ENCODE data around the gene CREB3L2. TPM values are rescaled to one million over a fixed set of nuclear protein-coding genes. Genes with fewer than 3 reads are reported as not detected.
A peak's percentile ranks its signal among the peaks of the same experiment; 100 is the strongest.

The CREB3L2 gene
- total and polyA plus RNA-seq, 2 of the 13 experiments (the other 11 are each of a cell fraction or from before 2014, with no cell fraction given) = 22.1 to 41.1 TPM

- TF ChIP-seq ARID5B (CRISPR knock-in tag; IDR thresholded peaks at IDR 0.05) = peak; percentile 40; the same call in 1 of the 2 replicates
- no peak for TF ChIP-seq RARG (CRISPR knock-in tag; IDR thresholded peaks at IDR 0.05; ENCODE audit: low read depth)
- no peak for TF ChIP-seq JUN (CRISPR knock-in tag; IDR thresholded peaks at IDR 0.05)
- TF ChIP-seq SMAD1 (CRISPR knock-in tag; IDR thresholded peaks at IDR 0.05; ENCODE audit: borderline replicate concordance, low read depth) = no peak
- TF ChIP-seq KDM1A (CRISPR knock-in tag; IDR thresholded peaks at IDR 0.05) = no peak
- TF ChIP-seq CREB1 (IDR thresholded peaks at IDR 0.05) = no peak
- TF ChIP-seq CREB1 (CRISPR knock-in tag; IDR thresholded peaks at IDR 0.05) = peak; percentile 28; the same call in 1 of the 2 replicates
- peak; percentile 64 for TF ChIP-seq NR2F6 (IDR thresholded peaks at IDR 0.05)
- TF ChIP-seq NR2F6 (CRISPR knock-in tag; IDR thresholded peaks at IDR 0.05) = peak; percentile 70
- TF ChIP-seq GTF3A (CRISPR knock-in tag; conservative IDR thresholded peaks at IDR 0.05) = no peak
- peak; percentile 54; the same call in 1 of the 2 replicates for TF ChIP-seq GATAD2A (CRISPR knock-in tag; IDR thresholded peaks at IDR 0.05)
- no peak for TF ChIP-seq NFKBIZ (CRISPR knock-in tag; IDR thresholded peaks at IDR 0.05)
- no peak for TF ChIP-seq ZNF296 (CRISPR knock-in tag; conservative IDR thresholded peaks at IDR 0.05)
- TF ChIP-seq ZNF644 (CRISPR knock-in tag; IDR thresholded peaks at IDR 0.05; ENCODE audit: low read depth) = peak; percentile 49; the same call in 1 of the 2 replicates
- TF ChIP-seq ZFP36L2 (CRISPR knock-in tag; IDR thresholded peaks at IDR 0.05) = no peak
- TF ChIP-seq, protein P1, sequence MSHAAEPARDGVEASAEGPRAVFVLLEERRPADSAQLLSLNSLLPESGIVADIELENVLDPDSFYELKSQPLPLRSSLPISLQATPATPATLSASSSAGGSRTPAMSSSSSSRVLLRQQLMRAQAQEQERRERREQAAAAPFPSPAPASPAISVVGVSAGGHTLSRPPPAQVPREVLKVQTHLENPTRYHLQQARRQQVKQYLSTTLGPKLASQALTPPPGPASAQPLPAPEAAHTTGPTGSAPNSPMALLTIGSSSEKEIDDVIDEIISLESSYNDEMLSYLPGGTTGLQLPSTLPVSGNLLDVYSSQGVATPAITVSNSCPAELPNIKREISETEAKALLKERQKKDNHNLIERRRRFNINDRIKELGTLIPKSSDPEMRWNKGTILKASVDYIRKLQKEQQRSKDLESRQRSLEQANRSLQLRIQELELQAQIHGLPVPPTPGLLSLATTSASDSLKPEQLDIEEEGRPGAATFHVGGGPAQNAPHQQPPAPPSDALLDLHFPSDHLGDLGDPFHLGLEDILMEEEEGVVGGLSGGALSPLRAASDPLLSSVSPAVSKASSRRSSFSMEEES (CRISPR knock-in tag; IDR thresholded peaks at IDR 0.05) = no peak
- no peak for TF ChIP-seq ZNF790 (CRISPR knock-in tag; IDR thresholded peaks at IDR 0.05; ENCODE audit: borderline replicate concordance)
- peak; percentile 67 for TF ChIP-seq FOSL2 (CRISPR knock-in tag; IDR thresholded peaks at IDR 0.05)
- TF ChIP-seq, protein P2, sequence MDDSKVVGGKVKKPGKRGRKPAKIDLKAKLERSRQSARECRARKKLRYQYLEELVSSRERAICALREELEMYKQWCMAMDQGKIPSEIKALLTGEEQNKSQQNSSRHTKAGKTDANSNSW (CRISPR knock-in tag; IDR thresholded peaks at IDR 0.05; ENCODE audit: borderline replicate concordance) = no peak
- TF ChIP-seq ZNF563 (CRISPR knock-in tag; IDR thresholded peaks at IDR 0.05) = no peak
- TF ChIP-seq ZNF101 (CRISPR knock-in tag; IDR thresholded peaks at IDR 0.05; ENCODE audit: borderline replicate concordance, low read depth) = no peak
- no peak for TF ChIP-seq ZNF253 (CRISPR knock-in tag; IDR thresholded peaks at IDR 0.05; ENCODE audit: borderline replicate concordance)
- TF ChIP-seq, protein P3, sequence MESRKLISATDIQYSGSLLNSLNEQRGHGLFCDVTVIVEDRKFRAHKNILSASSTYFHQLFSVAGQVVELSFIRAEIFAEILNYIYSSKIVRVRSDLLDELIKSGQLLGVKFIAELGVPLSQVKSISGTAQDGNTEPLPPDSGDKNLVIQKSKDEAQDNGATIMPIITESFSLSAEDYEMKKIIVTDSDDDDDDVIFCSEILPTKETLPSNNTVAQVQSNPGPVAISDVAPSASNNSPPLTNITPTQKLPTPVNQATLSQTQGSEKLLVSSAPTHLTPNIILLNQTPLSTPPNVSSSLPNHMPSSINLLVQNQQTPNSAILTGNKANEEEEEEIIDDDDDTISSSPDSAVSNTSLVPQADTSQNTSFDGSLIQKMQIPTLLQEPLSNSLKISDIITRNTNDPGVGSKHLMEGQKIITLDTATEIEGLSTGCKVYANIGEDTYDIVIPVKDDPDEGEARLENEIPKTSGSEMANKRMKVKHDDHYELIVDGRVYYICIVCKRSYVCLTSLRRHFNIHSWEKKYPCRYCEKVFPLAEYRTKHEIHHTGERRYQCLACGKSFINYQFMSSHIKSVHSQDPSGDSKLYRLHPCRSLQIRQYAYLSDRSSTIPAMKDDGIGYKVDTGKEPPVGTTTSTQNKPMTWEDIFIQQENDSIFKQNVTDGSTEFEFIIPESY (CRISPR knock-in tag; IDR thresholded peaks at IDR 0.05) = no peak
- TF ChIP-seq, protein P4, sequence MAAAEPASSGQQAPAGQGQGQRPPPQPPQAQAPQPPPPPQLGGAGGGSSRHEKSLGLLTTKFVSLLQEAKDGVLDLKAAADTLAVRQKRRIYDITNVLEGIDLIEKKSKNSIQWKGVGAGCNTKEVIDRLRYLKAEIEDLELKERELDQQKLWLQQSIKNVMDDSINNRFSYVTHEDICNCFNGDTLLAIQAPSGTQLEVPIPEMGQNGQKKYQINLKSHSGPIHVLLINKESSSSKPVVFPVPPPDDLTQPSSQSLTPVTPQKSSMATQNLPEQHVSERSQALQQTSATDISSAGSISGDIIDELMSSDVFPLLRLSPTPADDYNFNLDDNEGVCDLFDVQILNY (CRISPR knock-in tag; conservative IDR thresholded peaks at IDR 0.05) = no peak
- 0 out of 2 replicates have a peak, but pooled peaks have one; percentile 23 for TF ChIP-seq HDAC1 (CRISPR knock-in tag; IDR thresholded peaks at IDR 0.05)
- TF ChIP-seq XRCC5 (optimal IDR thresholded peaks at IDR 0.05; ENCODE audit: low read length) = no peak
Observed at GRCh38 chr7:137943132-137943551, 58.7 kb downstream of the CREB3L2 start (continued).
